Posterior vena cava (tissue), 2 donors: ENCODE results near the gene PPDPF. TPM values are rescaled to one million over a fixed set of nuclear protein-coding genes. Genes with fewer than 3 reads are reported as not detected.

ENCODE experiments used
- DNase-seq: peaks from one replicate; pipeline ENCODE4 v3.0.0-alpha.2; 2020; ENCODE audit warnings: low spot score
- intact Hi-C, 2 donors: fragments of 100-400 bp; cut with DNase I; formaldehyde crosslinking; loops; one replicate each; pipeline versions ENCODE4 v1.14.1 to v1.14.2; 2022 to 2023
- total RNA-seq, 2 donors: library from RNA; stranded (reverse); fragmentation: NEBNext Ultra II Directional; extraction: Animal tissue kit (Norgen Biotek cat#: 25700); gene quantifications; one replicate each; pipeline ENCODE4 v1.2.1, GENCODE V29; 2021
- donor health status: DM: yes; HTN: yes; CAD: no.
- donor health status: DM: yes; HTN: yes; CAD: no.

PPDPF gene
- total RNA-seq, 2 donors from 2014 or later = 172 to 331 TPM

- DNase-seq = no peak
- intact Hi-C loops = no loop called here
Measured at GRCh38 chr20:63517376-63518309, 2.9 kb upstream of the PPDPF start.

- intact Hi-C loops = no loop called here
- DNase-seq = peak; percentile 74
Measured at GRCh38 chr20:63518351-63518861, 2.2 kb upstream of the PPDPF start.

DNA sequence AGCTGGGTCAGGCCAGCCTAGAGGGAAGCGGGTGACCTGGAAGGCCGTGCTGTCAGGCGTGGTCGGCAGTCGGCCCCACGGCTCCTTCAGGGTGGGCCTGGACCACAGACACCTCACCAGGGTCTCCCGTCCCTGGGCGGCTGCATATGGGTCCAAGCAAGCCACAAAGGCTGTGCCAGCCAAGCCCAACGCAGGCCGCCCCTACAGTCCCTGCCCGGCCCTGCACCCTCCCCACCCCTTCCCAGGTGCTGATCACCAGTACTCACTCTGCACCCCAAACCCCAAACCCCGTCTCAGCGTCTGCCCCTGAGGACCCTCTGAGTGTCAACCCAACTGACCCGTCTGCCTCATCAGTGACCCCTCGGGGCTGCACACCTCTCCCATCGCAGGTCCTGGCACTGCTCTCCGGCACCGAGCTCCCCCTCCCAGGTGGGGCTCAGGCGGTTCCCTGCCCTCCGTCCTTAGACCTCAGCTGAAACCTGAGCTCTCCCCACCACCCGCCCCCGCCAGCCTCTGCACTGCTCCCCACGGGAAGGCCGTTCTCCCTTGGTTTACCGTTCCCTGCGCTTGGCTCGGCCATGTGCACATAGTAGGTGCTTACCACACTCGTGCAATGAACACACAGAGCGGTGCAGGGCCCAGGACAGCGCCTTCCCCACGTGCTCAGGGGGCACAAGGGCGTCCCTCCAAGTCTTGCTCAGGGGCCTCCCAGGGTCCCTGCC lies 1.5 kb upstream of the PPDPF start:
- peak; percentile 80 for DNase-seq
- intact Hi-C loops = no loop called here

- intact Hi-C loops = no loop called here
Measured at GRCh38 chr20:63519668-63520503, 679 bp upstream of the PPDPF start.

DNA sequence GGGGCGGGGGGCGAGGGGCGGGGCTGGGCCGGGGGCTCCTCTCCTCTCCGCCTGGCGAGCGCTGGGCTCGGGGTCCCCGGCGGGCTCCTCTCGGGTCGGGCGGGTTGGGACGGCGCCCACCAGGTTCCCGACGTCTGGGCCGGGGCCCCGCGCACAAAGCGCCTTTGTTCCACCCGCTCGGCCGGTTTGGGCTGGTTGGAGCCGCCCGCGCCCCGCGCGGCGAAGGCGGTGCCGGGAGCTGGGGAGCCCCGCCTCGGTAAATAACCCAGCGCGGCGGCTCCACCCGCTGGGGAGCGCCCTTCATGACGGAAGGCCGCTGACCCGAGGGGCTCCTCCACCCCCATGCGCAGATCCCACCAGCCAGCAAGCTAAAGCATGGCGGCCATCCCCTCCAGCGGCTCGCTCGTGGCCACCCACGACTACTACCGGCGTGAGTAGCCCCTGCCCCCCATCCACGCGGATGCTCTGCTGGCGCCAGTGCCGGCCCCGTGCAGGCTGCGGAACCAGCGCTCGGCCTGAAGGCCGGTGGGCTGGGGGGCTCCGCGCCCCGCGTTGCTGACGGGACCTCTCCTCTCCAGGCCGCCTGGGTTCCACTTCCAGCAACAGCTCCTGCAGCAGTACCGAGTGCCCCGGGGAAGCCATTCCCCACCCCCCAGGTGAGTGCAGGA lies 503 bp downstream of the PPDPF start:
- DNase-seq = peak; percentile 95
- intact Hi-C loops = no loop called here

More at GRCh38 chr20:63519668-63520503, 679 bp upstream of the PPDPF start:
- DNase-seq = peak; percentile 89

GRCh38 chr20:63521602-63522001 lies 1.0 kb downstream of the PPDPF start:
- peak; percentile 79 for DNase-seq
- intact Hi-C loops = no loop called here

- DNase-seq = no peak
- intact Hi-C loops = no loop called here
Measured at GRCh38 chr20:63522091-63522868, 1.7 kb downstream of the PPDPF start.

DNA sequence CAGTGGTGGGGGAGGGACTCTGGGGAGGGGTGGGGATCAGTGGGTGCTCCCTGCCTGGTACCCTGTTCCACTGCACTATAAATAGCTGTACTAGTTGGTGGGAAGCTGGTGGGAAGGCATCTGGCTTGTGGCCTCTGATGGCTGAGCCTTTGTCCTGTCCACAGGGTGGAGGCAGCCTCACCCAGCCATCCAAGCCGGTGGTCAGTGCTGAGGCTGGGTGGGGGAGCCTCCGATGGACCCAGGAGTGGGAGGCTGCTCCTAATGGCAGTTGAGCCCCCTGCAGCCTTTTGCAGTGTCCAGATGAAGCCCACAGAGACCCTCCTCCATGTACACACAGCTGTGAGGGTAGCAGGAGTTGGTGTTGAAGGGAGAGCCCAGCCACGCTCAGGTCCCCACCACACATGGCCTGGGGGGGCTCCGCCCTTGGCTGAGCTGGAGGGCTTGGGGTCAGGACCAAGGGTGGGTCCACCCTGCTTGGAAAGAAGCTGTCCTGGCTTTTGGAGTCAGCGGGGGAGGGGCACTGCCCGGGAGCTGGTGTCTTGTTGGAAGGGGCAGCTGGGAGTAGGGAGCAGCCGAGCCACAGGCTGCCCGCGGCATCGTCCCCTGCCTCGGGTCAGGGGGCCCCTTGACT lies 2.5 kb downstream of the PPDPF start:
- intact Hi-C loops = no loop called here
- DNase-seq = no peak

- intact Hi-C loops = no loop called here
Measured at GRCh38 chr20:63525185-63525584, 4.6 kb downstream of the PPDPF start.

GRCh38 chr20:63525971-63526370 lies 5.4 kb downstream of the PPDPF start:
- intact Hi-C loops = no loop called here

More at GRCh38 chr20:63525185-63525584, 4.6 kb downstream of the PPDPF start:
- DNase-seq = no peak

DNA sequence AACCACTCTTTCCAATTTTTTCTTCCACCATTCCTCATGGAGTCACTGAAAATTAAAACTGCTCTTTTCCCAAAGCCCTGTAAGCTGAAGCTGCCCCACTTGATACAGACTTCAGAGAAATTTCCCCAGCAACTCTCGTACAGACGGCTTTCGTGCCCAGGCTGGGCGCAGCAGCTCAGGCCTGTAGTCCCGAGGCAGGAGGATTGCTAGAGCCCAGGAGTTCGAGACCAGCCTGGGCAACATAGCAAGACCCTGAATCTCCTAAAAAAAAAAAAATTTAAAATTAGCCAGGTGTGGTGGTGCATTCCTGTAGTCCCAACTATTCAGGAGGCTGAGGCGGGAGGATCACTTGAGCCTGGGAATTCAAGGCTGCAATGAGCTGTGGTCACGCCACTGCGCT lies 6.6 kb downstream of the PPDPF start:
- intact Hi-C loops = no loop called here
- no peak for DNase-seq

More at GRCh38 chr20:63525971-63526370, 5.4 kb downstream of the PPDPF start:
- no peak for DNase-seq

GRCh38 chr20:63529180-63529860 lies 8.8 kb downstream of the PPDPF start:
- intact Hi-C loops = no loop called here
- DNase-seq = no peak

- intact Hi-C loops = loop anchor here in 1 of 2 donors (10.0 kb wide), 1 partner anchor 115 kb away; no protein-coding TSS in a partner anchor
- no peak for DNase-seq
Measured at GRCh38 chr20:63529861-63530787, 9.6 kb downstream of the PPDPF start.

DNA sequence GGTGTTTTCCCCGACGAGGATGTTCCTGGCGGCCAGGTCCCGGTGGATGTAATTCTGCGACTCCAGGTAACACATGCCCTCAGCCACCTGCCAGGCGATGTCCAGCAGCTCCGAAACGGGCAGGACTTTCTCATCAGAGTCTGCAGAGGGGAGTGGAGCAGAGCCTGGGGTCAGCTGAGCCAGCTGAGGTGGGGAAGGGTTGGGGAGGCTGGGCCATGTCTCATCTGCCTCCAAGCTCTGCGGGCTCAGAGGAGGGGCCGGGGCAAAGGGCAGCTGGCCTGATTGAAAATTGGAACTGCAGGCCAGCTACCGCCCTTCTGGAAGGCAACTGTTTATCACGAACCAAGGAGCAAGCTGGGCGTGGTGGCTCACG lies 10.2 kb downstream of the PPDPF start:
- DNase-seq = no peak
- intact Hi-C loops = loop anchor here in 1 of 2 donors (10.0 kb wide), 1 partner anchor 114 kb away; no protein-coding TSS in a partner anchor

DNA sequence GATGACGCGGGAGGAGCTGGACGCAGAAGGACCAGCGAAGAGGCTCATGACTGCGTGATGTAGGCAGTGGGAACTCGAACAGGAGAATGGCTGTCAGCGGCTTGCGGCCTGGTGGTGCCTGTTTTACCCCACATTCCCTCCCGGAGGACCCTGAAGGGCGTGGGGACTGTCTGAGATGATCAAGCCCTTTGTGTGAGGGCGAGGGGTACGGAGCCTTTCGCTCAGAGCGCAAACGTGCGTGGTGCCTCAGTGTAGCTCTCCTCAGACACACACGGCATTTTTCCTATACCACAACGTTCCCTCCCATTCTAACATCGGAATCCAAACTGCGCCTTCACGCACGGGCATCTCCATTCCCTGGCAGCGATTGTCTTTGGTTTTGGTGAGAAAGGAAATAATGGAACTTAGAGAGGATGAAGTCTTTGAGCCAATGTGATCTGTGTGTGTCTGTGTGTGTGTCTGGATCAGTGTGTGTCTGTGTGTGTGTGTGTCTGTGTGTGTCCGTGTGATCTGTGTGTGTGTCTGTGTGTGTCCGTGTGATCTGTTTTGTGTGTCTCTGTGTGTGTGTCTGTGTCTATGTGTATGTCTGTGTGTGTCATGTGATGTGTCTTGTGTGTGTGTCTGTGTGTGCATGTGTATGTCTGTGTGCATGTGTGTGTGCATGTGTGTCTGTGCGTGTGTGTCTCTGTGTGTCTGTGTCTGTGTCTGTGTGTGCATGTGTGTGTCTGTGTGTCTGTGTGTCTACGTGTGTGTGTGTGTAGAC lies 11.3 kb downstream of the PPDPF start:
- intact Hi-C loops = loop anchor here in 1 of 2 donors (10.0 kb wide), 1 partner anchor 113 kb away; no protein-coding TSS in a partner anchor
- DNase-seq = no peak
